Suprapubic skin (tissue), 4 donors: ENCODE results near the gene CHD3. TPM values are rescaled to one million over a fixed set of nuclear protein-coding genes. Genes with fewer than 3 reads are reported as not detected.

Experiments
- DNase-seq, 2 donors: peaks; one replicate each; pipeline ENCODE4 v3.0.0-alpha.2; 2019; ENCODE audit warnings: low spot score in 2 of 2
- H3K27ac ChIP-seq: fragments of 200-600 bp; sonication (generic); one replicate; pipeline ENCODE4 v1.5.1; 2019
- H3K27me3 ChIP-seq: fragments of 200-600 bp; sonication (generic); one replicate; pipeline ENCODE4 v1.5.1; 2019
- H3K36me3 ChIP-seq: fragments of 200-600 bp; sonication (generic); one replicate; pipeline ENCODE4 v1.5.1; 2019
- H3K4me1 ChIP-seq: fragments of 200-600 bp; sonication (generic); one replicate; pipeline ENCODE4 v1.5.1; 2019
- H3K4me3 ChIP-seq: fragments of 200-600 bp; sonication (generic); one replicate; pipeline ENCODE4 v1.5.1; 2019; ENCODE audit warnings: mild to moderate bottlenecking
- H3K9me3 ChIP-seq: fragments of 200-600 bp; sonication (generic); one replicate; pipeline ENCODE4 v1.5.1; 2019
- EP300 ChIP-seq: sonication (generic); formaldehyde crosslinking; IDR thresholded peaks from one replicate; pipeline ENCODE4 v1.6.1; 2017; ENCODE audit warnings: antibody characterized with exemption
- POLR2A ChIP-seq, 2 donors: fragments of 450-650 bp; IDR thresholded peaks; one replicate each; pipeline ENCODE4 v1.6.1; 2017; ENCODE audit warnings: antibody characterized with exemption in 2 of 2, mild to moderate bottlenecking in 2 of 2, moderate library complexity in 2 of 2
- POLR2AphosphoS5 ChIP-seq, 3 donors: sonication (generic); formaldehyde crosslinking; IDR thresholded peaks; one replicate each; pipeline ENCODE4 v1.6.1; 2017; ENCODE audit warnings: antibody characterized with exemption in 3 of 3
- WGBS: methylation state at CpG from one replicate; pipeline ENCODE4 v1.1.5; 2018; 5-methylcytosine and 5-hydroxymethylcytosine counted together
- total RNA-seq, 4 donors: library from RNA; depleted of rRNA; stranded (reverse); fragments of >200 nt; gene quantifications; one replicate each; pipeline ENCODE4 v1.1.0, GENCODE V29; 2016
- TF ChIP-seq, protein P1 (sequence below), 2 donors: fragments of 200-600 bp in 1 of 2; fragments of 450-650 bp in 1 of 2; sonication (generic) in 1 of 2; IDR thresholded peaks; one replicate each; pipeline ENCODE4 v1.5.1; 2016 to 2019; ENCODE audit warnings: antibody characterized with exemption in 2 of 2, mild to moderate bottlenecking in 1 of 2, moderate library complexity in 1 of 2

The CHD3 gene
- total RNA-seq, 4 donors from 2014 or later = 42.1 to 76.0 (median 67.7) TPM

DNA sequence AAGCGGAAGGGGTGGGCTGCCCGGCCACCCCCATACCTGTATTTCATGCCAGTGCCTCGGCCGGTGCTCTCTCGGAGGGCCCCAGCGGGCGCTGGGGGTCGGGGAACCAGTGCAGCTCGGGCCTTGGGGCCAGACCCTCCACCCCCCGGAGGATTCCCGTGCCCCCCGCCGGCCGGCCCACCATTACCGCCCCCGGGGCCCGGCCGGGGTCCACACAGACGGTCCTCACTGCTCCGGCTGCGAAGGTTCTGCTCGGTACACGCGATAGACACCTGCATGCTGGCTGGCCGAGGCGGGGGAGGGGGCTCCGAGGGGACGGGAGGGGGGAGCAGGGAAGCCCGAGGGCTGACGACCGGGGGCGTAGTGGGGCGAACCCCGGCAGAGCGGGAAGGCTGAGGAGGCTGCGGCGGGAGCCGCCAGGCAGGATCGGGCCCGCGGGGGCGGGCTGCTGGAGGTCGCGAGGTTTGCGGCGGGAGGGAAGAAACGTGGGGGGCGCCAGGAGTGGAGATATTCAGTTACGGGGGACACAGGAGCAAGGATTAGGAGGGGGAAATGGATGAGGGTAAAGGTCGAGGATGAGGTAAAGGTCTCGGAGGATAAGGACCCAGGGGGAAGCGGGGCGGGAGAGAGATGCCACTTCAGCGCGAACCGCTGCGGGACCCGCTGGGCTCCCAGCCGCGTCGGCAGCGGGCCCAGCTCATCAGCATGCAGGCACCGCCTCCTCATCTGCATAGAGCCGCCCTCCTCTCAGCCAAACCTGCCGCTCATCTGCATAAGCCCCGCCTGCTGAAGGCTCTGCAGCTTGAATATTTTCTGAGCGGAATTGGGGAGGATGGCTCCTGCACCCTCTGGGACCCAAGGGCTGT lies 40.8 kb downstream of the CHD3 start, which contains the start of gene KCNAB3:
KCNAB3 (minus strand) TSS at position 699 of the 866 bp plus-strand sequence; CDS start at position 278, 421 bp downstream.
- DNase-seq = peak in 1 of 2 donors; percentile 58
- Histone ChIP-seq H3K36me3 (no peaks in the 10 kb centered on the region), H3K4me1 (peaks cover 44% of the 10 kb centered on the region), H3K27ac (no peak within 1 kb of the TSS), H3K4me3 (peak within 1 kb of the TSS; percentile 40), H3K27me3 (no peaks in the 10 kb centered on the region), H3K9me3 (no peaks in the 10 kb centered on the region)
- TF ChIP-seq POLR2AphosphoS5 (IDR thresholded peaks at IDR 0.05) = no peak
- TF ChIP-seq, protein P1, sequence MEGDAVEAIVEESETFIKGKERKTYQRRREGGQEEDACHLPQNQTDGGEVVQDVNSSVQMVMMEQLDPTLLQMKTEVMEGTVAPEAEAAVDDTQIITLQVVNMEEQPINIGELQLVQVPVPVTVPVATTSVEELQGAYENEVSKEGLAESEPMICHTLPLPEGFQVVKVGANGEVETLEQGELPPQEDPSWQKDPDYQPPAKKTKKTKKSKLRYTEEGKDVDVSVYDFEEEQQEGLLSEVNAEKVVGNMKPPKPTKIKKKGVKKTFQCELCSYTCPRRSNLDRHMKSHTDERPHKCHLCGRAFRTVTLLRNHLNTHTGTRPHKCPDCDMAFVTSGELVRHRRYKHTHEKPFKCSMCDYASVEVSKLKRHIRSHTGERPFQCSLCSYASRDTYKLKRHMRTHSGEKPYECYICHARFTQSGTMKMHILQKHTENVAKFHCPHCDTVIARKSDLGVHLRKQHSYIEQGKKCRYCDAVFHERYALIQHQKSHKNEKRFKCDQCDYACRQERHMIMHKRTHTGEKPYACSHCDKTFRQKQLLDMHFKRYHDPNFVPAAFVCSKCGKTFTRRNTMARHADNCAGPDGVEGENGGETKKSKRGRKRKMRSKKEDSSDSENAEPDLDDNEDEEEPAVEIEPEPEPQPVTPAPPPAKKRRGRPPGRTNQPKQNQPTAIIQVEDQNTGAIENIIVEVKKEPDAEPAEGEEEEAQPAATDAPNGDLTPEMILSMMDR (IDR thresholded peaks at IDR 0.05) = no peak
- WGBS = 42% methylated on average over 41 of the region's 67 CpGs

DNA sequence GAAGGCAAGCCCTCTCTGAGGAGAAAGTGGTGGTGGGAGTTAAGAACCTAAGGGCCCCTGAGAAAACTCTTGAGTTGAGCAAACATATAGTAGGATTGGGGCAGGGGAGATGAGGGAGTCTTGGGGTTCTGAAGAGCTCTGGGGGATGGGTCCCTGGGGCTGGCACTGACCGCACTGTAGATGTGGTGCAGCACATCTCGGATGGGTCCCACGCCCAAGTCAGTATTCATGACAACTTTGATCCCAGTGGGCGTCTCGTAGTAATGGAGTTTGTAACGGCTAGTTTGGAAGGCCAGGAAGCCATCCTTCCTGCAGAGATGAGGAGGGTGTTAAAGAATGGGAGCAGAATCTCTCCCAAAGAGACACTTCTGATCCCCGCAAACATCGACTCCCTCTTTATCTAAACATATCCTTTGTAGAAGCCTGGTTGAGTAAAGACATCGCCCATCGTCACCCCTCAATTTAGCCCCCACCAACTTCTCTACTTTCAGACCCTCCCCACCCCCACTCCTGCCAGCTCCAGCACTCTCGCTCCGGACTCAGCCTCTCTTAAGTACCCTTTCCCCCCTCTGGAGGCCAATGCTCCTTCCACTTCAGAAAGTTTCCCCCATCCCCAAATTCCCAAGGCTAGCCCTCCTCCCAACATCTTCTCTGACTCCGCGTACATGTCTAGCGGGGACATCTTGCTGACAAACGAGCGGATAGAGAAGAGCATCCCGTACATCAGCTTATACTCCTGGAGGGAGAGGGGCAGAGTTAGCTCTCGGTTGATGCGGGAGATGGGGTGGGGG lies 42.4 kb downstream of the CHD3 start:
- DNase-seq = no peak
- WGBS = 33% methylated on average over 20 of the region's 20 CpGs
- H3K4me1 ChIP-seq = peaks cover 44% of the 10 kb centered on the region
- TF ChIP-seq POLR2AphosphoS5 (IDR thresholded peaks at IDR 0.05) (no peak), POLR2A (IDR thresholded peaks at IDR 0.05) (no peak), EP300 (no peak)
- TF ChIP-seq, protein P1 (IDR thresholded peaks at IDR 0.05) = no peak
- no peaks in the 10 kb centered on the region for H3K9me3 ChIP-seq
- H3K36me3 ChIP-seq = peaks cover 10% of the 10 kb centered on the region
- H3K27ac ChIP-seq = peak overlapping the region; percentile 76
- H3K27me3 ChIP-seq = no peaks in the 10 kb centered on the region
- H3K4me3 ChIP-seq = peak overlapping the region; percentile 65

DNA sequence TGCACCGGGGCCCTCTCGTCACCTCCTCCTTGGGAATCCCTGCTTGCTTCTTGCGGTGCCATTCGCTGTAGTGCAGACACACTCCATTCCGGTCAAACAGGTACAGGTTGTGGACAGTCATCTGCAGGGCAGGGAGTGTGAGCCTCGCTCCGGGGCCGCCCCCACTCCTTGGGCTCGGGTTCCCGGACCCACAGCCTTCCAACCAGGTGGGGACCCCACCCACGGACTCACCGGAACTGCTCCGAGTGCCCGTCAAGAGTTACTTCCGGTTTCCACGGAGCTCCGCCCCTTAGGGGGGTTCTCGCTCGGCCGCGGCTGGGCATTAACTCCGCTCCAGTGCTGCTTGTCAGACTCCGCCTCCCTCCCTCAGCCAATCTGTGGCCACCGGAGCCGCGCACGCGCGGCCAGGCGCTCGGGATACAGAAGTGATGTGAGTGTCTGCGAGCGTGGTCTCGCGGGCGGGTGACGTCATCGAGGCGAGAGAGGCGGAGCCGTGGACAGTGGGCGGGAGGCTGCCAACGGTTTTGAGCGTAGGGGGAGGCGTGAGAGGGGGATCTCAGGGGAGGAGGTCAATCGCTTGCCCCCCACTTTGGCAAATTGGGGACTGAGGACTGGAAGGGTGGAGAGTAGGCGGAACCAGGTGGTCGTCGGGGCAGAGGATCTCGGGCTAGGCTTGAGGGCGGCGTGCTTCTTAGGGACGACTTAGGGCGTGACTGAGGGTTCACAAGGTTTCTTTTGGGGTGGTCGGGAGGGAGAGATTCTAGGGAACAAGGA lies 43.3 kb downstream of the CHD3 start, which contains the start of the genes CNTROB and TRAPPC1:
CNTROB (plus strand) TSS at position 498 of the 774 bp plus-strand sequence. CDS start 874 bp downstream, outside the sequence.
TRAPPC1 (minus strand) TSS at position 238 of the 774 bp plus-strand sequence; CDS start at position 121, 117 bp downstream.
- Histone ChIP-seq H3K9me3 (no peaks in the 10 kb centered on the region), H3K4me3 (peak within 1 kb of the TSS; percentile 65), H3K4me1 (peaks cover 44% of the 10 kb centered on the region), H3K27me3 (no peaks in the 10 kb centered on the region), H3K36me3 (peaks cover 19% of the 10 kb centered on the region), H3K27ac (peak within 1 kb of the TSS; percentile 76)
- DNase-seq = peak; percentile 100
- 0% methylated on average over 31 of the region's 55 CpGs for WGBS
- TF ChIP-seq, protein P1 (IDR thresholded peaks at IDR 0.05) = no peak
- TF ChIP-seq POLR2AphosphoS5 (IDR thresholded peaks at IDR 0.05) (peak in 2 of 3 donors; percentile 26 to 32), EP300 (peak; percentile 16), POLR2A (IDR thresholded peaks at IDR 0.05) (peak in 1 of 2 donors; percentile 32)

DNA sequence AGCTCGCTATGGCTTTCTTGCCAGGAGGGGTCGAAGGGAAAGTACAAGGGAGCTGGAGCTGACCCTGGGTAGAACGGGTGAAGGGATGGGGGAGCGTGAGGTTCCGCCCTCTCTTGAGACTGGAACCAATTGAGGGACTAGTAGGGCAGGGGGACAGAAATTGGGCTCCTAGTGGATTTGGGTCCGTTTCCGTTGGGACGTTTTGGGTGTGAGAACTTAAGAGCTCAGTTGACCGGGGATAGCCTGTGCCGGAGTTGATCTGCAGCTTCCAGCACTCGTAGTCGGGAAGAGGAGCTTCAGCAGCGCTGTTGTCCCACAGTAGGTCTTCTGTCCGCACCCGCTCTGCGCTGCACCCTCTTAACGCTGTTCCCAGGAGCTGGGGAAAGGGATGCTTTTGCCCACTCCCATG lies 43.9 kb downstream of the CHD3 start:
- no peaks in the 10 kb centered on the region for H3K27me3 ChIP-seq
- DNase-seq = no peak
- TF ChIP-seq POLR2AphosphoS5 (IDR thresholded peaks at IDR 0.05) (no peak), POLR2A (IDR thresholded peaks at IDR 0.05) (no peak), EP300 (no peak)
- TF ChIP-seq, protein P1 (IDR thresholded peaks at IDR 0.05) = no peak
- H3K36me3 ChIP-seq = peaks cover 23% of the 10 kb centered on the region
- no peaks in the 10 kb centered on the region for H3K9me3 ChIP-seq
- H3K4me1 ChIP-seq = peaks cover 44% of the 10 kb centered on the region
- peak overlapping the region; percentile 76 for H3K27ac ChIP-seq
- 0% methylated on average over 17 of the region's 17 CpGs for WGBS
- H3K4me3 ChIP-seq = peak overlapping the region; percentile 65
